GDM1 (cell line): ENCODE results near the gene MAGI1.

ENCODE experiments used
- DNase-seq: peaks from one replicate; lab custom pipeline; 2025; lab: John Stamatoyannopoulos, UW

MAGI1 gene

DNA sequence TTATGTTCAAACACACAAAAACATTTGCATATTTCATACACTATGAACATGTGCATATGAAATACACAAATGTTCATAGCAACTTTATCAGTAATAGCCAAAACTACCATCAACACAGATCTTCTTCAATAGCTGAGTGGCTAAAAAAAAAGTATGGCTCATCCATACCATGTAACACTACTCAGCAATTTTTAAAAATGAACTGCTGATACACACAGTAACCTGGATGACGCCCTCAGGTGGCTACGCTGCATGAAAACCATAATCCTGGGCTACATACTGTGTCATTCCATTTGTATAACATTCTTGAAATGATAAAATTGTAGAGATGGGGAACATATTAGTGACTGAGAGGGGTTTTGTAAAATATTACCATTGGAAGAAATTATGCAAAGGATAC, 243.6 kb downstream of the MAGI1 start:
- DNase-seq, result no peak

DNA sequence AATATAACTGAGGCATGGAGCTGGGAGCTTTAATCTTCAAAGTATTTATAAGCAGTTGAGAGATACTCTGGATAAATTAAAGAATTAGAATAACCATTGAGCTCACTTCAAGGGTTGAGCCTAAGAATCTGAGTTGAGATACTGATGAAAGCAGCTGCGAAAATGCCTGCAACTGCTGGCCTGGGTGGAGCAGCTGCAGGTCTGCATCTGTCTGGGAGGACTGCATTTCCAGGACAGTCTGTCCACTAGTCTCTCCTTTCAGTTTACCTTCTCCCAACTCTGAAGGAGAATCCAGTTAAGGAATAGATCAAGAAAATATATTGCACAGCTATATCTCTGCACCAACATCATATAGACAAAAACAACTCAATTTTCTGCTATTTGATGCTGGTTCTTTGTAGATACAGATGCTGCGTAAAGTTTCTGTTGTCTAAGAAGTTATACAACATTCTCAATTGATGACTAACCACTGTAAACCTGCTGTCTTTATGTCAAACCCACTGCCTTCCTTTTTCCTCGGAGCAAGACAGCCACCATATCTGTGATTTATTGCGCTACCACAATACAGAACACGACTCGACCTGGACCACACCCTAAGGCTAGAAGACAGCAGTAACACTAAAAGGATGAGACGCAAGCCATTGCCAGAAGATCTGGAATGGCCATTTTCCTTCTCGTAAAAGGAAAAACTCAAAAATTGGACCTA, 245.1 kb downstream of the MAGI1 start:
- DNase-seq, result no peak

DNA sequence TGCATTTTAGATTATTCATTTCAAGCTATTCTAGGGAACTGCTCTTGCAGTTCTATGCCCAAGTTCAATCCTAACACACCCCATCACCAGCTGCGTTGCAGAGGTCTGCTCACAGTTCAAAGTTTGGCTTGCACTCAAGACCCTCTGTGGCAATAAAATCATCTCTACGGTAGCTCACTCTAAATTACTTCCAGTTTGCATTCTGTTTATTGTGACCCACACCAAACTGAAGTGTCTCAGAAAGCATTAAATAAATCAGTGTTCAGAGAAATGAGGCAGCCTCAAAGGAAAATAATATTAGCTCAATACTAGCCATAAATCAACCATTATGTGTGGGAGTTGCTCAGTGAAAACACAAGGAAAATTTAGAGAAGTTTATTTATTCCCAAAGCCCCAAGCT, 250.3 kb downstream of the MAGI1 start:
- DNase-seq, result no peak

DNA sequence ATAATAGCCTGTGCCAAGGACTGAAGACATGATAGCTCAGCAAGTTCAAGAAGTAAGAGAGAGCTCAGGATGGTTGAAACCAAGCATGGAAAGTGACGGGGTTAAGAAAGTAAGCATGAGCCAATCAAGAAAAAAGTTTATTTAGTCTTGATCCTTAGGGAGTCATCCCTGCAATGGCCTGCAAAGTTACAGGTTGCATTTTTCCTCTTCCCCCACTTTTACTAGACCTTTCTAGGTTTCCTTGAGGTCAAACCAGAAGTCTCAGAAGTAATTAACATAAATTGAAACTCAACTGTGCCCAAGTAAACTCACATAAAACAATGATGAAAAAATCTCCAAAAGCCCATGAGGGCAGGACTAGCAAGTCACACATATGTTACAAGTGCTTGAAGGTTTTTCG, 250.9 kb downstream of the MAGI1 start:
- no peak for DNase-seq

DNA sequence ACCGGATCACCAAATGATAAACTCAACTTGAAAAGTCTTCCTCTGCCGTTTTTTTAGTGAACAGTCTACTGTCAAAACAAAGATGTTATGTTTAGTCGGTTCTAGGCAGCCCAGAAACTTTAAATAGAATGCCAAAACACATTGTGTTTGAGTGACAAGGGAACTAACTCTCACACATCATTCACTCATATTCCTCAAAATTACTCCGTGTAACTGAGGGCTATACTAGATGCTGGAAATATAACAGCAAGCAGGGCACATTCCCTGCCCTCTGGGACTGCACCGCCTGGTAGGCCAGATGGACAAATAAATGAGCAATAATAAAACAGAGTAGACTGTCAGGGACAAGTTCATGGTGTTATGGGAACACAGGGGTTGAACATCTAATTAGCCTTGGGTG, 251.4 kb downstream of the MAGI1 start:
- DNase-seq, result no peak

DNA sequence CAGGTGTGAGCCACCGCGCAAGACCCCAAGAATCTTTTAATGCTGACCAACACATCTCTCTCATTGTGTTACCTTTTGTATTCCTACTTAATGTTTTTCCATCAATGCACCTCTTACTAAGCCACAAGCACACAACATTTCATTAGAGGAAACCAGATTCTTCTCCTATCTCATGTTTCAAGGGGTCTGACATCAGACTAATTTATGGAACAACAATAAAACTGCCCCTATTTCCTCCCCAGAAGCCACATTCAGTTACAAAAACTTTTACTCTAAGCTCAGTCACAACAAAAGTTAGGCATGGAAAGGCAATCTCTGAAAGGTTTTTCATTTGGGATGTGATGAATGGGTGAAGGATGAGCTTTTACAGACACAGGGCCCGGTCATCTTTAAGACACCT, 251.8 kb downstream of the MAGI1 start:
- no peak for DNase-seq

DNA sequence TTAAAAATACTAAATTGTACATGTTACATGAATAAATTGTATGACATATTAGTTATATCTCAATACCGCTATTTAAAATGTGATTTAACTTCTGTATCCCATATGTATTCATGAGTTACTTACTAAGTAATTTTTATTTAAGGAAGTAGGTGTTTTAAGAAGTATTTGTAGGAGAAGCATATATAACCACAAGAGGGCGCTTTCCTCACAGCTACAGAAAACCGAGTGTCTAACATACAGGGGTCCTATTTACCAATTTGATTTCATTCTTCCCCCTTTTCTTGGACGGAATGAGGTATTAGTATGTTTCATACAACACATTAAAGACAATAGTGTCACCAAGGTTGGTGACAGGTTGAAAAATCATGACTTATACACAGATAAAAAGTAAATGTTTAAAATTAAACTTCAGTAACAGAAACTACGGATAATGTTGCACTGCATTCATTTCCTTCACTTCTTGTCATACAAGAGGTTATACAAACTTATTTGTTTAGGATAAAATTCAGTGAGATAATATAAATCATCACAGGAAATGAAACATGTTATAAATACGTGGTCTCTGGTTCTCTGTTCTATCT, 253.6 kb downstream of the MAGI1 start:
- DNase-seq, result no peak

DNA sequence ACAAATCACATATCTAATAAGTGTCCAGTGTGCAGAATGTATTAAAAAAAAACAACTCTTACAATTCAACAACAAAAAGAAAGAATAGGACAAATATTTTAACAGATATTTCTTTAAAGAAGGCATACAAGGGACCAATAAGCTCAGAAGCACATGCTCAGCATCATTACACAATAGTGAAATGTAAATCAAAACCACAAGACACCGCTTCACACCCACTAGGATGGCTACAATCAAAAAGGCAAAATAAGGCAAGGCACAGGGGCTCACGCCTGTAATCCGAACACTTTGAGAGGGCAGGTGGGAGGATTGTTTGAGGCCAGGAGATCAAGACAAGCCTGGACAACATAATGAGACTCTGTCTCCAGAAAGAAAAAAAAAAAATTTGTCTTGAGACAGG, 255.6 kb downstream of the MAGI1 start:
- no peak for DNase-seq

DNA sequence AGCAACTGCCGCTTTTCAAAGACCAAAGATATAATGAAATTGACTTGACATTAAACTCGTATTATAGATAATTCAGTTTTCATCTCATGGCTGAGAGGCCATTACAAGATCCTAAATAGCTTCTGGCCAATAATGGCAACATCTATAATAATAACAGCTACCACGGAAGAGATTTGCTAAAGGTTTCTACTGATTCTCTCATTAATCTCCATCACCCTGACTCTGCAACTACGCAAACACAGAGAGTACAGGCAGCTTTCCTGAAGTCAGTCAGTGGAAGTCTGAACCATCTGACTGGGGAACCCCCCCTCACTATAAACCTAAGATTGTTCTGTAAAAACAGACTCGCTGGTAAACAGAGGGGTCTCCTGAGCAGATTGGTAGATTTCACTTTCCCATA, 257.1 kb downstream of the MAGI1 start:
- no peak for DNase-seq

DNA sequence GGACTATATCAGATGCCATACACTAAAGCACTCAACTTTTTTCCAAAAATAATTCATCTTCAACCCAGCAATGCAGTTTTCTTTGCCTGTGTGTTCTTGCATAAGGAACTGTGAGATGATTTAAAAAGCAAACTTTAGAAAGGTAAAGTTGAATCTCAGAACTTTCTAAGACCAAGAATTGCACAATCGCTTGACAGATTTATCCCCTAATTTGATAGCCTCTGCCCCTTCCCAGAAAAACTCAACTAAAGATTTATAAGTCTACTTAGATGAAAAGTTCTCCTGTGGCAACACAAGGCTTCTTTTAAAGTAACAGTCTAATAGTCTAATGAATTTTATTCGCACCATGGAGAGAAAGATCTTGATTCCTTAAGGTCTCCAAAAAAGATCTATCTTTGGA, 259.3 kb downstream of the MAGI1 start:
- no peak for DNase-seq

DNA sequence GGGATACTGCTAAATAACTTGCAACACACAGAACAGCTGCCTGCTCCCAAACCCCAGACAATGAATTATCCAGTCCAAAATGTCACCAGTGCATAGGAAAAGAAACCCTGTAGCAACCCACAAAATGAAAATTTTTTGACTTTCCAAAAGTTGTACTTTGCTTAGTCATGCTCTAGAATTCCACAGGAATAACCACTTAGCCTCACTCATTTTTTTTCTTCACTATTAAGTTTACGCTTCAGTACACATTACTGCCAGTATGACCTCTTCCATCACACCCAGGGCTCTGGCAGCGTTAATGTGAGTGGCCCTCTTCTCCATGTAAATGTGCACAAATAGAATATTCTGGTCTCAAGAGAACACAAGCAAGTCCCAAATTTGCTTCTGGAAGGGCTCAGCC, 259.8 kb downstream of the MAGI1 start:
- no peak for DNase-seq

DNA sequence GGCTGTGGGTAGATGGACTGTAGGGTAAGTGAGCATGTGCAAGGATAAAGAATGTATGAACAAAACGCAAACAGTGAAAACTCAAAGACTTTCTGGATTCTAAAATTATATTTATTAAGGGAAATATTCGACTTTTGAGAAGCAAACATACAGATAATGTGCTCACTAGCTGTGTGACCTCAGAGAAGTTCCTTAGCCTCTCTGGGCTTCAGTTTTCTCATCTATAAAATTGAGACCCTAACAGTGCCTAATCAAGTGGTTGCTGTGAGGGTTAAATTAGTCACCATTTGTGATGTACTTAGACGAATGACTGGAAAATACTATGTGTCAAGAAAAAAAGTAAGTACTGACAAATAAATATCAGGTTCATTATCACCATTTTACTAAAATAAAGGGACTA, 261.7 kb downstream of the MAGI1 start:
- DNase-seq, result no peak

DNA sequence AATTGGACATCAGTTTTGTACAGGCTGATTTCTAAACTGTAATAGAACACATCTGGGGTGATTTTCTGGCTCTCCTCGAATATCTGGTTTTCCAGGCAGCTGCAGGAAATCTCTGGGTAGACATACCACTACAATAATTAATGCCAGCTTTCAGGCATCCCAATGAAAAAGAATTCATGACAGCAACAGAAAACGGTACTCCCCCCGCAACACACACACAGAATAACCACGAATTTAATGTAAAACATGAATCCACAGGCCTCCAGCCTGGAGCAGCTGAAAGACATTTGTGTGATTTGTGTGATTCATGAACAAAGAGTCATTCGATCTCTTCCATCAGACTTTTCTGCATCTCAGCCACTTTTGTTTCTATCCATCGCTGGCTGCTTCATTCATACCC, 262.2 kb downstream of the MAGI1 start:
- no peak for DNase-seq

DNA sequence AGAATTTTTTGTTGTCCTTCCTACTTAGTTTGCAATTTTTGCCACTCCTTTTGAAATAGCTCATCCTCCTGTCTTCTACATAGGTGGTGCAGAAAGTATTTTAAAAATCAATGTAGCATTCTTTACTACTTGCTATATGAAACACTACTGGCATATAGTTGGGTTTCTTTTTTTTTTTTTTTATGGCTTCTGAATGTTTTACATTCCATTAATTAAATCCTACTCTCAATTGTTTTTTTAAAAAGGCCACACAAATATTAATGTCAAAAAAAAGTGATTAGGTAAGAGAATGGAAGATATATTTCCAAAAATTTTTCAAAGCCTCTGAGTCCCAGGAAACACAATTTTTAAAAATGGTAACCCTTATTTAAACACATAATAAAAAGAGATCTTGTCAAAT, 262.6 kb downstream of the MAGI1 start:
- DNase-seq, result no peak

DNA sequence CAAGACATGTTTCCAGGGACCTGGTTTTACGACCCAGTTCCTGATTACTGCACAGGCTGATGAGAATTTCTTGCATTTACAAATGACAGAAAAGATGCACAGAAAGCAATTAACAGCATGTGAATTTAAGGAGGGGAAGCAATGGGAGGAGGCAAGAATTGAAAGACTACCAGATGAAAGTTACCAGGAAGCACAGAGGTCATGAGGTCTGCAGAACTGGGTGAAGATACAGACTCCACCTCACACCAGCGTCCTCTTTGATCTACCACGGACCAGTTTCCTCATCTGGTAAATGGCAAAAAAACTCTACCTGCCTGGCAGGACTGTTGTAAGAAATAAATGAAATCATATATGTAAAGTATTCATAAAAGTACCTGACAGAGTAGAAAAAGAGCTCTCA, 266.0 kb downstream of the MAGI1 start:
- no peak for DNase-seq

DNA sequence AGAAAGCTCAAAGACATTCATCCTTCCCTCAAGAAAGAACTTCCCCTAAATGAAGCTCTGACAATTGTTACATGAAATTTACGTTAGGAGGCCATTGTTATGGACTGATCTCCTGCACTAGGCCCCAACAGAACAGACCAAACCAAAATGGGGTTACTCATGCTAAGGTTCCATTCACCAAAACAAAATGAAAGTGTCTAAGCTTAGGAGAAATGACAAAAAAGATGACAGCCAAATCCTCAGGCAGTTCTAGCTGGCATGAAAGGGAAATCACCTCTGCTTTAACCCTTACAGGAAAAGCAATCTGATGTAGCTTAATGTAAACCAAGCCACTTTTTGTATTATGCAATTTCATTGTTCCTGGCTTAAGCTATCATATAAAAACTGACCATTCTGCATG, 271.2 kb downstream of the MAGI1 start:
- DNase-seq, result no peak

DNA sequence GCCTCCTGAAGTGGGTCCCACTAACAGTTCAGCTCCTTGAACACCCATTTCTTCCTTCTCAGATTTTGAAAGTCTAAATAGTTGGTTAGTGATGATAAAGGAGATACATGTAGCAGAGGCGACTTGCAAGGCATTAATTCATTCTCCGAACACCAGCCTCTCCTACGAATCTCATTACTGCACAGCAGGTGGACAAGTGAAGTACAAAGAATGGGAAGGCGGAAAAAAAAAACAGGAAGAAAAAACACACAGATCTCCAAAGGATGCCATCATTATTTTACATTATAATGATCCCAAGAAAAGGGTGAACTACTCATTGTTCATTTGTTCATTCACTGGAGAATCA, 276.5 kb downstream of the MAGI1 start:
- DNase-seq, result no peak

DNA sequence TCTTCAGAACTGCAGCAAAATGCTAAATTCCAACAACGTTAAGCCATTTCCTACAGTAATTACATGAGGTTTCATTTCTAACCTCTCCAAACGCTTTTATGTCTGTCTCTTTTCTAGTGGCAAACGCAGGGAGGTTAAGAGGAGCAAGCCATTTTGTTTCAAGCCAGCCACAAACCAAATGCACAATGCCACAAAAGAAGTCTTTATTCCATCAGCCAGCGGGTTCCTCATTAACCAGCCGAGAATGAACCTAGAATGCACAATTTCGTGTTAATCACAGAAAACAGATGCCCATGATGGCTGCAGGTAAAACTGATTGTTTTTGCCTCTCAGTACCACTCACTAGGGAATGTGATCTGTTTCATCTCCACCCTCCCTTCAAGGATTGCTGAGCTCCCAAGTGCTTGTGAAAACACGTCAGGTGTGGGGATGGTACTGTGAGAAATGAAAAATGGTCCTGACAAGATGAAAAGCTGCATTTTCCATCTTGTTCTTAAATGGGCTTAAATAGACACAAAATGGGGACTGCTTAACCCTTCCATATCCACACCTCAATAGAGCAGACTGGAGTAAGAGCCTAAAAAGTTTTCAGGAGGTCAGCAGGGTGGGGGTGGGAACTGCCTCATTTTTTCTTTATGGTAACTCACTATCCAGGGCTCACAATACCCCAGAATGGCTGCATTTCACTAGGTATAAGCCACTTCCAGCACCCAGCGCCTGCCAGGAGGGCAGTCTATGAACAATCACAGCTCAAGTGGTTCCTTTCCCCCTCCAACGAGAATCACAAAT, 277.1 kb downstream of the MAGI1 start:
- DNase-seq, result no peak

DNA sequence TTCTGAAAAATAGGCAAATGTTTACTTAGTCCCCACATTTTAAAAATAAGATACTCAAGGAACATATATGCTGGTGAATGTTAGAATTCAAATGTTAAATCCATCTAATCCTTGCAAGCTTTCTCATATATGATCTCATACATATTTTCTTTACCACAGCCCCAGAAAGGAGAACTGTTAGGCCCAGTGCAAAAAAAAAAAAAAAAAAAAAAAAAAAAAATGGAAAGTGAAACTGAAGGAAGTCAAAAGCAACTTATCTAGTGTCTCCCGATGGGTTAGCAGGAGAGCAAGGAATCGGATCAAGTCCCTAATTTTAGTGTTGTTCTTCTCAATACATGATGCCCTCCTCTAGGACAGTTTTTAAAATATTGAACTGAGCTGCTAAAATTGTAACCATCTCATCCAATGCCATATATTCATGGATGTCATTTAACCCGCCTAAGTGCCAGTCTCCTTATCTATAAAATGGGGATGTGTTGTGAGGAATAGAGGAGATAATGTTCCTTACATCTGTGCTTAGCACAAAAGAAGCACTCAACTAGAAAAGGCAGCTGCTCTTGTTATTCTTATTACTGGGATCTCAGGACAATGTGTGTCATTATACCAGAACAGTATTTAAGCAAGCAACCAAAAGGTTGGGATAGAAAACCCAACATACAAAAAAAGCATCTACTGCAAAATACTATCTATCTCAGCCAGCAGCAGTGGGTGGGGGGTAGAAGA, 279.7 kb downstream of the MAGI1 start:
- no peak for DNase-seq

DNA sequence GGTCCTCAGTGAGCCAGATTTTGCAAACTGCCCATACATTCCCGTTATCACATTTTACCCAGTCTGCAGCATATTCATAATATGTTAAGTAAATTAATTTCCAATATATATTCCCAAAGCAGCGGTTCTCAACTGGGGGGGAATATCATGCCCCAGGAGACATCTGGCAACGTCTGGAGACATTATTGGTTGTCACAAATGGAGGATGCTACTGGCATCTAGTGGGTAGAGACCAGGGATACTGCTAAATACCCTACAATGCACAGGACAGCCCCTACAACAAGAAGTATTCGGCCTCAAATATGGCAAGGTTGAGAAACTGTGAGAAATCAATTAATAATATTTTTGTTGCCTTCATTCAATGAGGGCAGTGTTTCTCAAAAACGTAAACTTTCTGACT, 280.3 kb downstream of the MAGI1 start:
- DNase-seq, result no peak

DNA sequence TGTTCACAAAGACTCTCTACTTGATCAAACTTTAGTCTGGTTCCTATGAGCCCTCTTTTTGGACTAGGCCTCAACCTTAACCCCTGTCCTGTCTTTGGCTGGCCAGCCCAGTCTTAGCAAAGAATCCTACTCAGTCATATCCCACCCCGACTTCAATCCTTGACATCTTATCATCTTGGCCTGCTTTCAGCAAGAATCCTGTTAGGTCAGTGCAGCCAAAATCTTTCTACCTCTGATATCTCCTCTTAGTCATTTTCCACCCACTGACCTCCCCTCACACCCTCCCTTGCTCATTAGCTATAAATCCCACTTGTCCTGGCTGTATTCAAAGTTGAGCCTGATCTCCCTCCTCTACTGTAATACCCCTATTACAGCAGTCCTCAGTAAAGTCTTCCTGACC, 286.1 kb downstream of the MAGI1 start:
- DNase-seq, result no peak

DNA sequence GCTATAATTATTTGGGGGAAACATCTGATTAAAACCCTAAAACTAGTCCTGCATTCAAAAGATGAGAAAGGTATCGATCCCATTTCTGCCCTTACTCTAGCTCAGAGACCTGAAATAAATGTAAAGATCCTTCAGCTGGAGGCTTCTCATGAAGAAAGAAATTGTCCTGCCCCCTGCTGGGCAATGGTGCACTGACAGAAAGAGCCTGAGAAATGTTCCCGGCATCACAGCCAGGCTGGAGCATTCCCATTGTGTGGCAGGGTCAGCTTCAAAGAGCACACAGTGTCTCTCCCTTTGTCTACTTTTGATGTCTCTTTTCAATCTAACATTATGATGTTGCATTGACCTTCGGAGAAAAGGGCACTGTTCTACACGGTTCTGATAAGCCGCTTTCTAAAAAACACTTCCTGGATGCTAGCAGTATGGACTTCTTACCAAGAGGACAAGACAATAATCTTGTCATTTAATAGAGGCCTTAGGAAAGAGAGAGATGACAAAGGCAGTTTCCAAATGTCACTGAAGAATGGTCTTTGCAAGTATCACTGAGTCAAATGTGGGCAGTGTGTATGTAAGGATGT, 287.5 kb downstream of the MAGI1 start:
- no peak for DNase-seq

DNA sequence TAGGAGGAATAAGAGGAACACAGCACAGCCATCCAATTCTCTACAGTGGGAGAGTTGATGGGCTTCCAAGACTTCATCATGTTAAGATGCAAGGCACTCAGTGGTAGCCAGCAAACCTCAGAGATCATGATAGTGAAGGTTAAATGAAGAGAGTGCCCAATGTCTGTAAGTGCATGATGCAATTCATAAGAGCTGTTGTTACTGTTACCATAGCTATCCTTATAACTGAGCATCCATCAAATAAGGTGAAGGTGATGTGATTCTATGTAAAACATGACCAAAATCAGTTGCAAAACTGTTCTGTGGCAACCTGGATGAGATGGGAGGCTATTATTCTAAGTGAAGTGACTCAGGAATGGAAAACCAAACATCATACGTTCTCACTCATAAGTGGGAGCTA, 289.7 kb downstream of the MAGI1 start:
- DNase-seq, result no peak
